Adrenal gland (tissue), 5 donors: Measurements from ENCODE around the gene RGS19.

ENCODE experiments used
- CTCF ChIP-seq, 6 experiments: fragments of 450-650 bp in 4 of 6; fragments of 200-600 bp in 2 of 6; sonication (generic) in 1 of 6; IDR thresholded peaks; 1 replicate in 5 of 6; 2 replicates in 1 of 6; pipeline versions ENCODE4 v1.5.1 to v1.8.0; 2016 to 2021; ENCODE audit warnings: antibody characterized with exemption in 6 of 6, mild to moderate bottlenecking in 2 of 6, moderate library complexity in 1 of 6
- POLR2A ChIP-seq, 2 donors: fragments of 450-650 bp; IDR thresholded peaks; one replicate each; pipeline ENCODE4 v1.6.1; 2017; ENCODE audit warnings: antibody characterized with exemption in 2 of 2, mild to moderate bottlenecking in 2 of 2, moderate library complexity in 1 of 2
- donor health status: DM: no; HTN: no; CAD: no.

GRCh38 chr20:64082820-64083377, 3.6 kb upstream of the RGS19 start:
- TF ChIP-seq CTCF (IDR thresholded peaks at IDR 0.05), result no peak
- TF ChIP-seq POLR2A (IDR thresholded peaks at IDR 0.05), result no peak
